ENCODE measurements around the gene ATP6AP2.
A peak's percentile ranks its signal among the peaks of the same experiment; 100 is the strongest.

The ATP6AP2 gene

DNA sequence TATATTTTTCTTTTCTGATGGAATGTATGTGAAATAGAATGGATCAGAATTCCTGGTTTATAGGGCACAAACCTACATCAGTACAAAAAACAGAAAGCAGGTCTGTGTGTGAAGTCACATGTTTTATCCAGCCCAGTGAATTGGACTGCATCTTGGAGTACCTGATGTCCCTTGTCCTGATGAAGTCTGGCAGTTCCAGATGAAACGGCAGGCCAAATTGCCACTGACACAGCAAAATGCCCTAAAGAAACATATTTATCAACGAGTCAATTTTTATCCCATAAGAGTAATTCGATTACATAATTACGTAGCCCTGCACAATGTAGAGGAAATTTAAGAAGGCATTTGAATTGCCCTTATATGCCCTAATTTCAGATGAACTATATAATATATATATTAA, 37.8 kb upstream of the ATP6AP2 start:
- H3K9me3 ChIP-seq (replicated peaks; ENCODE audit: insufficient read depth, low read length) = no peaks in the 10 kb centered on the region
- H3K27me3 ChIP-seq (replicated peaks; ENCODE audit: insufficient read depth, low read length) = no peaks in the 10 kb centered on the region
- TF ChIP-seq EZH2 (optimal IDR thresholded peaks at IDR 0.05; ENCODE audit: low read depth, low read length) (no peak), EZH2phosphoT487 (IDR thresholded peaks at IDR 0.05; ENCODE audit: low read length) (no peak)
- TF ChIP-seq, protein P1, sequence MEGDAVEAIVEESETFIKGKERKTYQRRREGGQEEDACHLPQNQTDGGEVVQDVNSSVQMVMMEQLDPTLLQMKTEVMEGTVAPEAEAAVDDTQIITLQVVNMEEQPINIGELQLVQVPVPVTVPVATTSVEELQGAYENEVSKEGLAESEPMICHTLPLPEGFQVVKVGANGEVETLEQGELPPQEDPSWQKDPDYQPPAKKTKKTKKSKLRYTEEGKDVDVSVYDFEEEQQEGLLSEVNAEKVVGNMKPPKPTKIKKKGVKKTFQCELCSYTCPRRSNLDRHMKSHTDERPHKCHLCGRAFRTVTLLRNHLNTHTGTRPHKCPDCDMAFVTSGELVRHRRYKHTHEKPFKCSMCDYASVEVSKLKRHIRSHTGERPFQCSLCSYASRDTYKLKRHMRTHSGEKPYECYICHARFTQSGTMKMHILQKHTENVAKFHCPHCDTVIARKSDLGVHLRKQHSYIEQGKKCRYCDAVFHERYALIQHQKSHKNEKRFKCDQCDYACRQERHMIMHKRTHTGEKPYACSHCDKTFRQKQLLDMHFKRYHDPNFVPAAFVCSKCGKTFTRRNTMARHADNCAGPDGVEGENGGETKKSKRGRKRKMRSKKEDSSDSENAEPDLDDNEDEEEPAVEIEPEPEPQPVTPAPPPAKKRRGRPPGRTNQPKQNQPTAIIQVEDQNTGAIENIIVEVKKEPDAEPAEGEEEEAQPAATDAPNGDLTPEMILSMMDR (IDR thresholded peaks at IDR 0.05; ENCODE audit: low read length) = no peak
- H3K27ac ChIP-seq (ENCODE audit: low read length) = no peak overlapping the region
- no peaks in the 10 kb centered on the region for H3K9me2 ChIP-seq (replicated peaks; ENCODE audit: insufficient read depth, low read length)
- no peaks in the 10 kb centered on the region for H3K4me1 ChIP-seq (ENCODE audit: low read length)
- no peak overlapping the region for H2AFZ ChIP-seq (ENCODE audit: low read length)
- H4K20me1 ChIP-seq (ENCODE audit: insufficient read depth, low read length) = no peaks in the 10 kb centered on the region
- H3K36me3 ChIP-seq (replicated peaks; ENCODE audit: insufficient read depth, low read length) = no peaks in the 10 kb centered on the region
- no peak overlapping the region for H3K4me3 ChIP-seq (ENCODE audit: low read length)
- no peaks in the 10 kb centered on the region for H3F3A ChIP-seq (ENCODE audit: insufficient read depth, low read length)
- no peak overlapping the region for H3K4me2 ChIP-seq (ENCODE audit: low read depth, low read length)
- H3K9ac ChIP-seq (ENCODE audit: low read length) = no peak overlapping the region
- no peaks in the 10 kb centered on the region for H3K79me2 ChIP-seq (ENCODE audit: low read length)
- DNase-seq = no peak

DNA sequence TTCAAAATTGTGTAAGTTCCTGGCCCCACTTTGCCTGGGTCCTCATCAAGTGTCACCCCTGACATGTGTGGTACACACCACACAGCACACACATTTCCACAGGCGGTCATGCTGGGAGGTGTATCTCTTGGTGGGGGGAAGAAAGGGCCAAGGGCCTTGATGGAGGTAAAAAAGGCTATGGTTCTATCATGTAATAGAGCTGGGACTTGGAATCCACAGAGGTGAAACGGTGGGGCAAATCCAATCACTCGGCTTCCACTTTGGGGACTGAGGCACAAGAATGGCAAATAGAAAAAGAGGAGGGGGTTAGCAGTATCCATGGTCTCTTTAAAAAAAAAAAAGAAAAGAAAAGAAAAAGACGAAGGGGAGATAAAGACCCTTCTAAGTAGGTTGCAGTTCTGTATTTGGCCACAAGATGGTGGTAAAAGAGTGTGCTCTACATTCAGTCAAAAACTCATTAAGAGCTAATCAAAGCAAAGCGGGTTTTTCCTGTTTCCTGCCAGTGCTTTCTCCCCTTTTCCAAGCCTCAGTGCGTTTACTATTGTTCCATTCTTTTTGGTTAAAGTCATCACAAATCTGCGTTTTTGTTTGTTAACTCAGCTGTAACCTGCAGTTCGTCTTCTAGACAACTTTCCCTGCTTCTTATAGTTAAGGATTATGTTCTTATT, 37.0 kb upstream of the ATP6AP2 start:
- Histone ChIP-seq H3F3A (ENCODE audit: insufficient read depth, low read length) (no peaks in the 10 kb centered on the region), H3K4me1 (ENCODE audit: low read length) (no peaks in the 10 kb centered on the region), H3K4me3 (ENCODE audit: low read length) (no peak overlapping the region), H3K27me3 (replicated peaks; ENCODE audit: insufficient read depth, low read length) (no peaks in the 10 kb centered on the region), H3K36me3 (replicated peaks; ENCODE audit: insufficient read depth, low read length) (no peaks in the 10 kb centered on the region), H3K9ac (ENCODE audit: low read length) (no peak overlapping the region), H3K4me2 (ENCODE audit: low read depth, low read length) (no peak overlapping the region), H3K79me2 (ENCODE audit: low read length) (no peaks in the 10 kb centered on the region), H3K9me2 (replicated peaks; ENCODE audit: insufficient read depth, low read length) (no peaks in the 10 kb centered on the region), H3K27ac (ENCODE audit: low read length) (no peak overlapping the region), H4K20me1 (ENCODE audit: insufficient read depth, low read length) (no peaks in the 10 kb centered on the region), H2AFZ (ENCODE audit: low read length) (no peak overlapping the region), H3K9me3 (replicated peaks; ENCODE audit: insufficient read depth, low read length) (no peaks in the 10 kb centered on the region)
- TF ChIP-seq EZH2 (optimal IDR thresholded peaks at IDR 0.05; ENCODE audit: low read depth, low read length) = no peak
- TF ChIP-seq, protein P1 (IDR thresholded peaks at IDR 0.05; ENCODE audit: low read length) = peak; percentile 63
- peak; percentile 26 for DNase-seq

DNA sequence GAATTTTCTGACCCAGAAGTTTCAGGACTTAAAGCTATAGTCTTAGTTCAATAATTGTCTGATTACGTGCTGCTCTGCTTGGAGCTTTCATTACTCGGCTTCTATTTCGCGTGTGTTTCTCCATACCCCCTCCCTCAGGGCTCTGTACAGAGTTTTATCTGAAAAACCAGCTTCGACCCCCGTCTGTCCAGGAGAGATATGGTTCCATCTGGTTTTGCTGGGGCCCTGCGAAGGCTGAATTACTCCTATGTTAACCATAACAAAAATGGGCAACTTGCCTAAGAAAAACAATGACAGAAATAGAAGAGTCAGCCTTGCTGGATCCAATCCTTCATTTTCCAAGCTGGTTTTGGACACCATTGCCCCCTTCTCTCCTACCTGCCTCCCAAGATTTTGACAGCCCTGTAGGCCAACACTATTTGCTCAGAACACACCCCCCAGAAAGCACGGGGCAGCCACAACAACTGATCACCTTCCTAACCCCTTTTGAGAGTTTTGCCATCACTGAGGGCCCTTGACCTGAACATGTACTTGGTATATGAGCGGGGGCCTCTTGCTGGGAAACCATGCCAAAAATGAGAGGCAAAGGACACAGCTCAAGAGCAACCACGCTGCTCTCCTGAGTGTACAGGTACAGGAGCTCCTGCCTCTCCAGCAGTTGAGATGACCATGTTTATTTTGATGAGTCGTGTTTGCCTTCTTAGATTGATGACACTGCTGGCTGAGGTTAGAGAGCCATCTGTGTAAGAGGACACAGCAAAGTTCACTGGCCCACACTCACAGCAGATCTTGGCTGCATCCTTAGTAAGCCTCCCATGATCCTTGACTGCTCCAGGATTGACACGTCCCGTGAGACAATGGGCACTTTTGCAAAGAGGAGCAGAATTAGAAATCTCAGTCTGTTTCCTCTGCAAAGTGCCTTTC, 36.2 kb upstream of the ATP6AP2 start:
- H3F3A ChIP-seq (ENCODE audit: insufficient read depth, low read length) = no peaks in the 10 kb centered on the region
- H3K4me3 ChIP-seq (ENCODE audit: low read length) = no peak overlapping the region
- no peak overlapping the region for H3K9ac ChIP-seq (ENCODE audit: low read length)
- H3K9me2 ChIP-seq (replicated peaks; ENCODE audit: insufficient read depth, low read length) = no peaks in the 10 kb centered on the region
- H3K4me2 ChIP-seq (ENCODE audit: low read depth, low read length) = no peak overlapping the region
- H2AFZ ChIP-seq (ENCODE audit: low read length) = no peak overlapping the region
- TF ChIP-seq EZH2 (optimal IDR thresholded peaks at IDR 0.05; ENCODE audit: low read depth, low read length) = no peak
- TF ChIP-seq, protein P1 (IDR thresholded peaks at IDR 0.05; ENCODE audit: low read length) = no peak
- no peak for TF ChIP-seq EZH2phosphoT487 (IDR thresholded peaks at IDR 0.05; ENCODE audit: low read length)
- no peak overlapping the region for H3K27ac ChIP-seq (ENCODE audit: low read length)
- no peak for DNase-seq
- H3K4me1 ChIP-seq (ENCODE audit: low read length) = no peaks in the 10 kb centered on the region
- no peaks in the 10 kb centered on the region for H3K9me3 ChIP-seq (replicated peaks; ENCODE audit: insufficient read depth, low read length)
- H3K79me2 ChIP-seq (ENCODE audit: low read length) = no peaks in the 10 kb centered on the region
- no peaks in the 10 kb centered on the region for H3K27me3 ChIP-seq (replicated peaks; ENCODE audit: insufficient read depth, low read length)
- H3K36me3 ChIP-seq (replicated peaks; ENCODE audit: insufficient read depth, low read length) = no peaks in the 10 kb centered on the region
- no peaks in the 10 kb centered on the region for H4K20me1 ChIP-seq (ENCODE audit: insufficient read depth, low read length)

All from MM.1S (cell line).